WTC11 (cell line): ENCODE data around the gene DOK3. TPM values are rescaled to one million over a fixed set of nuclear protein-coding genes. Genes with fewer than 3 reads are reported as not detected.

Experiments
- ATAC-seq: fragments of 200-7000 bp; cut with Tn5 transposase; 2 replicates; pipeline ENCODE4 v1.10.0; 2021; ENCODE audit warnings: mild to moderate bottlenecking, moderate library complexity
- CTCF ChIA-PET: fragments of 300-600 bp; sonication (Branson Sonifier 250); formaldehyde crosslinking; loops from one replicate; lab custom pipeline; 2021; ENCODE audit warnings: antibody characterized with exemption; lab: Charles Lee
- POLR2A ChIA-PET: fragments of 350-600 bp; sonication (Branson Sonifier 250); formaldehyde crosslinking; loops from one replicate; lab custom pipeline; 2021; ENCODE audit warnings: antibody characterized with exemption; lab: Charles Lee
- DNase-seq: peaks from one replicate; pipeline ENCODE4 v3.0.0; 2021; ENCODE audit warnings: low spot score
- H3K27ac Mint-ChIP-seq: 2 replicates; pipeline ENCODE4 v1.8.0; 2021; ENCODE audit warnings: mixed read lengths
- H3K27me3 Mint-ChIP-seq: 2 replicates; pipeline ENCODE4 v1.8.0; 2021; ENCODE audit warnings: low read depth, mild to moderate bottlenecking, moderate library complexity, mixed read lengths
- H3K36me3 Mint-ChIP-seq: 2 replicates; pipeline ENCODE4 v1.8.0; 2021; ENCODE audit warnings: mixed read lengths
- H3K4me1 Mint-ChIP-seq: 2 replicates; pipeline ENCODE4 v1.8.0; 2022; ENCODE audit warnings: mixed read lengths
- H3K4me3 Mint-ChIP-seq: 2 replicates; pipeline ENCODE4 v1.8.0; 2021; ENCODE audit warnings: mild to moderate bottlenecking, moderate library complexity, mixed read lengths
- H3K9me3 Mint-ChIP-seq: 2 replicates; pipeline ENCODE4 v1.8.0; 2021; ENCODE audit warnings: mixed read lengths
- ARID4B ChIP-seq: sonication (generic); formaldehyde crosslinking; IDR thresholded peaks from 2 replicates; pipeline ENCODE4 v1.8.0; 2023; ENCODE audit warnings: missing genetic modification reagents, mild to moderate bottlenecking, borderline replicate concordance
- ATF3 ChIP-seq: sonication (generic); formaldehyde crosslinking; conservative IDR thresholded peaks from 2 replicates; pipeline ENCODE4 v1.8.1; 2022; ENCODE audit warnings: mild to moderate bottlenecking, missing genetic modification reagents
- CBFB ChIP-seq: sonication (generic); formaldehyde crosslinking; IDR thresholded peaks from 2 replicates; pipeline ENCODE4 v1.8.1; 2022; ENCODE audit warnings: mild to moderate bottlenecking, low read depth, missing genetic modification reagents
- CREB1 ChIP-seq: sonication (generic); formaldehyde crosslinking; IDR thresholded peaks from 2 replicates; pipeline ENCODE4 v1.8.0; 2023; ENCODE audit warnings: mild to moderate bottlenecking, missing genetic modification reagents
- CREM ChIP-seq: sonication (generic); formaldehyde crosslinking; IDR thresholded peaks from 2 replicates; pipeline ENCODE4 v1.8.1; 2022; ENCODE audit warnings: mild to moderate bottlenecking, missing genetic modification reagents, moderate library complexity
- CTCF ChIP-seq: fragments of 200-600 bp; IDR thresholded peaks from 2 replicates; pipeline ENCODE4 v1.8.0; 2022; ENCODE audit warnings: antibody characterized with exemption
- ESRRA ChIP-seq: sonication (generic); formaldehyde crosslinking; IDR thresholded peaks from 2 replicates; pipeline ENCODE4 v1.8.1; 2022; ENCODE audit warnings: mild to moderate bottlenecking, missing genetic modification reagents, borderline replicate concordance
- FOXJ3 ChIP-seq: sonication (generic); formaldehyde crosslinking; IDR thresholded peaks from 2 replicates; pipeline ENCODE4 v1.9.0; 2021; ENCODE audit warnings: missing genetic modification reagents, mild to moderate bottlenecking, borderline replicate concordance
- JAZF1 ChIP-seq: fragments of 250-450 bp; sonication (Bioruptor Pico); IDR thresholded peaks from 2 replicates; pipeline ENCODE4 v1.9.0; 2021; ENCODE audit warnings: moderate library complexity, mild to moderate bottlenecking, inconsistent platforms
- KAT7 ChIP-seq: sonication (generic); formaldehyde crosslinking; IDR thresholded peaks from 2 replicates; pipeline ENCODE4 v1.8.1; 2023; ENCODE audit warnings: missing genetic modification reagents, mild to moderate bottlenecking, borderline replicate concordance
- NFE2L1 ChIP-seq: sonication (generic); formaldehyde crosslinking; IDR thresholded peaks from 2 replicates; pipeline ENCODE4 v1.8.1; 2023; ENCODE audit warnings: missing genetic modification reagents
- NR3C1 ChIP-seq: sonication (generic); formaldehyde crosslinking; conservative IDR thresholded peaks from 2 replicates; pipeline ENCODE4 v1.8.1; 2023; ENCODE audit warnings: low read depth, mild to moderate bottlenecking, missing genetic modification reagents
- PRRX2 ChIP-seq: fragments of 250-450 bp; sonication (Bioruptor Pico); IDR thresholded peaks from 2 replicates; pipeline ENCODE4 v1.8.0; 2021; ENCODE audit warnings: mild to moderate bottlenecking
- SP1 ChIP-seq: sonication (generic); formaldehyde crosslinking; conservative IDR thresholded peaks from 2 replicates; pipeline ENCODE4 v1.8.1; 2022; ENCODE audit warnings: missing genetic modification reagents
- STAT6 ChIP-seq: sonication (generic); formaldehyde crosslinking; conservative IDR thresholded peaks from 2 replicates; pipeline ENCODE4 v1.8.1; 2023; ENCODE audit warnings: mild to moderate bottlenecking, low read depth, missing genetic modification reagents, moderate library complexity
- USF2 ChIP-seq: sonication (generic); formaldehyde crosslinking; IDR thresholded peaks from 2 replicates; pipeline ENCODE4 v1.8.1; 2023; ENCODE audit warnings: mild to moderate bottlenecking, missing genetic modification reagents, moderate library complexity
- ZMAT4 ChIP-seq: fragments of 250-450 bp; sonication (Bioruptor Pico); IDR thresholded peaks from 2 replicates; pipeline ENCODE4 v1.9.0; 2021; ENCODE audit warnings: mild to moderate bottlenecking
- ZNF219 ChIP-seq: sonication (generic); formaldehyde crosslinking; IDR thresholded peaks from 2 replicates; pipeline ENCODE4 v1.8.0; 2023; ENCODE audit warnings: missing genetic modification reagents, mild to moderate bottlenecking, borderline replicate concordance
- ZNF396 ChIP-seq: fragments of 250-450 bp; sonication (Bioruptor Pico); IDR thresholded peaks from 2 replicates; pipeline ENCODE4 v1.8.0; 2021; ENCODE audit warnings: mild to moderate bottlenecking, moderate library complexity, borderline replicate concordance
- ZNF423 ChIP-seq: fragments of 250-450 bp; sonication (Bioruptor Pico); IDR thresholded peaks from 2 replicates; pipeline ENCODE4 v2.1.2; 2022; ENCODE audit warnings: mild to moderate bottlenecking, moderate library complexity
- total RNA-seq: library from RNA; stranded (reverse); gene quantifications from 3 replicates; pipeline ENCODE4 v1.2.3, GENCODE V29; 2021

Gene DOK3
- total RNA-seq, 1 experiment from 2014 or later = 9.9 TPM

GRCh38 chr5:177500685-177501522 lies 8.7 kb downstream of the DOK3 start:
- POLR2A ChIA-PET = interaction anchor here (0.7 to 1.5 kb wide), 3 partner anchors 8 to 9 kb away, joined by 3 to 5 read pairs (median 4); no protein-coding TSS in a partner anchor
- H3K4me3 Mint-ChIP-seq = no peak overlapping the region
- CTCF ChIA-PET = interaction anchor here (0.5 to 3.8 kb wide), 38 partner anchors 9 to 672 kb away, joined by 3 to 53 read pairs (median 6); partner anchors contain the start of genes DDX41, DOK3, GRK6 and TMED9
- DNase-seq = peak; percentile 98
- H3K27me3 Mint-ChIP-seq = peaks cover 31% of the 10 kb centered on the region
- ATAC-seq = peak; percentile 31
- 0 out of 2 replicates have a peak, but pooled peaks have one; percentile 26 for TF ChIP-seq CREM (CRISPR knock-in tag)
- TF ChIP-seq JAZF1 (CRISPR knock-in tag) = no peak
- TF ChIP-seq CTCF = peak; percentile 88
- no peak for TF ChIP-seq USF2 (CRISPR knock-in tag)
- TF ChIP-seq NFE2L1 (CRISPR knock-in tag) = no peak
- TF ChIP-seq ZNF423 (CRISPR knock-in tag) = 0 out of 2 replicates have a peak, but pooled peaks have one; percentile 63
- no peak for TF ChIP-seq STAT6 (CRISPR knock-in tag)
- no peak for TF ChIP-seq ZMAT4 (CRISPR knock-in tag)
- 0 out of 2 replicates have a peak, but pooled peaks have one; percentile 21 for TF ChIP-seq SP1
- no peak for TF ChIP-seq CREB1 (CRISPR knock-in tag)
- TF ChIP-seq ATF3 (CRISPR knock-in tag) = no peak
- TF ChIP-seq KAT7 (CRISPR knock-in tag) = no peak
- TF ChIP-seq CBFB (CRISPR knock-in tag) = no peak
- no peak for TF ChIP-seq ESRRA (CRISPR knock-in tag)
- no peak for TF ChIP-seq ZNF396 (CRISPR knock-in tag)
- no peaks in the 10 kb centered on the region for H3K9me3 Mint-ChIP-seq
- H3K27ac Mint-ChIP-seq = no peak overlapping the region
- H3K36me3 Mint-ChIP-seq = no peaks in the 10 kb centered on the region
- H3K4me1 Mint-ChIP-seq = peaks cover 21% of the 10 kb centered on the region

GRCh38 chr5:177499842-177500241 lies 9.8 kb downstream of the DOK3 start:
- Mint-ChIP-seq H3K27me3 (peaks cover 31% of the 10 kb centered on the region), H3K27ac (no peak overlapping the region), H3K4me1 (peaks cover 28% of the 10 kb centered on the region), H3K4me3 (no peak overlapping the region), H3K36me3 (no peaks in the 10 kb centered on the region), H3K9me3 (no peaks in the 10 kb centered on the region)
- ChIA-PET CTCF (interaction anchor here (0.8 to 3.2 kb wide), 8 partner anchors 8 to 190 kb away, joined by 3 to 53 read pairs (median 20); partner anchors contain the start of genes DDX41 and DOK3), POLR2A (interaction anchor here (0.7 kb wide), 1 partner anchor 9 kb away, joined by 3 read pairs; no protein-coding TSS in a partner anchor)
- ATAC-seq = no peak
- DNase-seq = no peak
- no peak for TF ChIP-seq ZNF219
- no peak for TF ChIP-seq SP1
- no peak for TF ChIP-seq PRRX2
- no peak for TF ChIP-seq NR3C1 (CRISPR knock-in tag)
- no peak for TF ChIP-seq FOXJ3
- TF ChIP-seq STAT6 (CRISPR knock-in tag) = no peak
- TF ChIP-seq ARID4B (CRISPR knock-in tag) = no peak
